Measurements from ENCODE around the gene MLX.

- TF ChIP-seq CTCF (conservative IDR thresholded peaks at IDR 0.05; ENCODE audit: low read depth, low read length), result no peak
- no peak for TF ChIP-seq EZH2 (IDR thresholded peaks at IDR 0.05; ENCODE audit: borderline replicate concordance, low read depth, low read length, poor library complexity, severe bottlenecking)
Observed at GRCh38 chr17:42521036-42521435, 45.9 kb upstream of the MLX start.
